ENCODE data around the gene RBPMS2. TPM values are rescaled to one million over a fixed set of nuclear protein-coding genes. Genes with fewer than 3 reads are reported as not detected.

The RBPMS2 gene
- total RNA-seq, 4 donors from 2014 or later = 4.4 to 27.7 (median 11.5) TPM

DNA sequence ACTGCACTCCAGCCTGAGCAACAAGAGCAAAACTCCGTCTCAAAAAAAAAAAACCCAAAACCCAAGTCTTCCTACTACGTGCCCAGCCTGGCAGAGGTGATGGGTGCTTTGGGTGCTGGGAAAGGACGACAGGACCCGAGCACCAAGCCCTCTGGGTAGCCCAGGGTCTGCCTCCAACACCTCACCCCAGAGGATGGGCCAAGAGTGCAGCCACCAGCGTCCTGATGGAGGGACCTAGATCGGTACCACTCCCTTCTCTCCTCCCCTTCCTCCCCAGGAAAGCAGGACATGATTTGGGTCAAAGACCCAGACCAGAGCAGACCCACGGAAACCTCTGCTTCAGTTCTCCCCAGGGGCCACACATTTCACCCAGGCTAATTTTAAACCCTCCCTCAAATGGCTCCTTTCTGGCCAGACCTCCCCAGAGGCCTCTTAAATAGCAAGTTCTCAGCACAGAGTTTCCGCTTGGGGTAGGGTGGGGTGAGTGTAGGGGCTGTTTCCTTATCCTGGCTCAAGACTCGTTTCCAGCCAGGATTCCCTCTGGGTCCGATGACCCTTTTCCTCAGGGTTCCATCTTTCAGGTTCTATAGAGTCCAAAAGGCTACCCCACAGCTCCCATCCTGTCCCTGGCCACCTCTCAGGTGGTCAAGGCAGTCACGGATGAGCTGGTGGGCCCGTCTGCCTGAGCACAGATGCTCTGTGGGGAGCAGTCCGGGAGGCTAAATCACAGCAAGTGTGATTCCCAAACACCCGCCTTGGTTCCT lies 20.5 kb downstream of the RBPMS2 start:
- in situ Hi-C loops (cut with MboI; ENCODE audit: low pct_ligation_motif_present in 1 of 4, low pct_unique_long_range_greater_than_20kb in 1 of 4, low sequenced_read_pairs in 3 of 4) (no loop called here), intact Hi-C loops (cut with DNase I; ENCODE audit: low total_unique reads) (no loop called here)
- H3K9me3 ChIP-seq = no peaks in the 10 kb centered on the region
- peaks cover 0 to 5% (median 2%) of the 10 kb centered on the region in 4 donors for H3K4me1 ChIP-seq
- 42 to 62% methylated on average over 2 to 14 of the region's 14 CpGs for WGBS, 2 donors (ENCODE audit: low coverage in 1 of 2)
- no peak overlapping the region for H3K4me3 ChIP-seq
- TF ChIP-seq POLR2AphosphoS5 (IDR thresholded peaks at IDR 0.05) = no peak
- TF ChIP-seq, protein P1, sequence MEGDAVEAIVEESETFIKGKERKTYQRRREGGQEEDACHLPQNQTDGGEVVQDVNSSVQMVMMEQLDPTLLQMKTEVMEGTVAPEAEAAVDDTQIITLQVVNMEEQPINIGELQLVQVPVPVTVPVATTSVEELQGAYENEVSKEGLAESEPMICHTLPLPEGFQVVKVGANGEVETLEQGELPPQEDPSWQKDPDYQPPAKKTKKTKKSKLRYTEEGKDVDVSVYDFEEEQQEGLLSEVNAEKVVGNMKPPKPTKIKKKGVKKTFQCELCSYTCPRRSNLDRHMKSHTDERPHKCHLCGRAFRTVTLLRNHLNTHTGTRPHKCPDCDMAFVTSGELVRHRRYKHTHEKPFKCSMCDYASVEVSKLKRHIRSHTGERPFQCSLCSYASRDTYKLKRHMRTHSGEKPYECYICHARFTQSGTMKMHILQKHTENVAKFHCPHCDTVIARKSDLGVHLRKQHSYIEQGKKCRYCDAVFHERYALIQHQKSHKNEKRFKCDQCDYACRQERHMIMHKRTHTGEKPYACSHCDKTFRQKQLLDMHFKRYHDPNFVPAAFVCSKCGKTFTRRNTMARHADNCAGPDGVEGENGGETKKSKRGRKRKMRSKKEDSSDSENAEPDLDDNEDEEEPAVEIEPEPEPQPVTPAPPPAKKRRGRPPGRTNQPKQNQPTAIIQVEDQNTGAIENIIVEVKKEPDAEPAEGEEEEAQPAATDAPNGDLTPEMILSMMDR (IDR thresholded peaks at IDR 0.05) = no peak
- TF ChIP-seq POLR2A (IDR thresholded peaks at IDR 0.05) = no peak
- TF ChIP-seq EP300 (IDR thresholded peaks at IDR 0.05; ENCODE audit: low read depth) = no peak
- H3K27me3 ChIP-seq = no peaks in the 10 kb centered on the region
- H3K27ac ChIP-seq = peak overlapping the region; percentile 10 to 62 (median 39)
- DNase-seq = no peak
- no peaks in the 10 kb centered on the region for H3K36me3 ChIP-seq

DNA sequence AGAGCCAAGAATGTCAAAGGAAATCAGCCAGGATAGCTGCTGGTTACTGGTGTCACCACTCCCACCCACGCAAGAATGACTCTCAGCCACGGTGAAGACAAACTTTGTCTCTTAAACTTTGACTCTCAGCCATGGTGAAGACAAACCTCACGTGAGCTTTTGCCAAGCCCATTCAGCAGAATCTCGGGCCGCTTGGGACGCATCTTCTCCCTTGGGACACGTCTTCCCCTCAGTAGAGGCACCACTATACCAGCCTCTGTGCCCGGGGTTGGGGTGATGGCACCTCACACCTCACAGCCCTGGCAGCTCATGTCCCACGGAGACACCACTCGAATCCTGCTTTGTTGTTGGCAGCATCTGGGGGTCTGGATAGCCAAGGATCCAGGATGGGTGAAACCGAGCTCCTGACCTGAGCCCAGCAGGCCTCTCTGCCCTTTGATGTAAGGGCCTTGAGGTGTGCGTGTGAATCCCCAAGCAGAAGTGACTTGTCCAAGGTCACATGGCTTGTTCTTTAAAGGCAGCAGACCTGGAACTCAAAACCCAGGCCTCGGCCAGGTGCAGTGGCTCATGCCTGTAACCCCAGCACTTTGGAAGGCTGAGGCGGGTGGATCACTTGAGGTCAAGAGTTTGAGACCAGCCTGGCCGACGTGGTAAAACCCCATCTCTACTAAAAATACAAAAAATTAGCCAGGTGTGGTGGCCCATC lies 21.8 kb downstream of the RBPMS2 start:
- Histone ChIP-seq H3K4me3 (no peak overlapping the region), H3K9me3 (no peaks in the 10 kb centered on the region), H3K27ac (peak overlapping the region in 3 of 4 donors; percentile 2 to 81 (median 5)), H3K36me3 (no peaks in the 10 kb centered on the region), H3K27me3 (no peaks in the 10 kb centered on the region), H3K4me1 (peaks cover 0 to 15% (median 8%) of the 10 kb centered on the region in 4 donors)
- TF ChIP-seq, protein P1 (IDR thresholded peaks at IDR 0.05) = no peak
- TF ChIP-seq POLR2AphosphoS5 (IDR thresholded peaks at IDR 0.05) = no peak
- no peak for TF ChIP-seq EP300 (IDR thresholded peaks at IDR 0.05; ENCODE audit: low read depth)
- TF ChIP-seq POLR2A (IDR thresholded peaks at IDR 0.05) = no peak
- in situ Hi-C loops (cut with MboI; ENCODE audit: low pct_ligation_motif_present in 1 of 4, low pct_unique_long_range_greater_than_20kb in 1 of 4, low sequenced_read_pairs in 3 of 4) = no loop called here
- WGBS, 2 donors (ENCODE audit: low coverage in 1 of 2) = 78% methylated on average over 16 of the region's 16 CpGs; no CpG with 5 or more reads in 1 of the 2 donors
- intact Hi-C loops (cut with DNase I; ENCODE audit: low total_unique reads) = no loop called here
- no peak for DNase-seq

DNA sequence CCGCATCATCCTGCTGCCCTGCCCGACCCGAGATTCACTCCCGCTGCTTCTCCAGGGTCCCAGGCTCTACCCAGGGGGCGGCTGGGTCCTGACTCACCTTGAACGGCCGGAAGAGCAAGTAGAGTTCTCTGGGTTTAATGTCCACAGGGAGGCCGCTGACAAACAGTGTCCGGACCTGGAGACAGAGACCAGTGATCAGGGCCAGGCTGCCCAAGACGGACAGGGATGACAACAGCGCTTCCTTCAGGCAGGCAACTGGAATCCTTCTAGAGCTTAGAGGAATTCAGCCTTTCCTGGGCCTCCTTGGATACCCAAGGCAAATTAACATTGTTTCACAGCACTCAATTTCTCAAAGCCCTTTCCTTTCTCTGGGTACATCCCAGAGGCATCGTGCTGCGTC lies 23.9 kb downstream of the RBPMS2 start:
- Histone ChIP-seq H3K36me3 (no peaks in the 10 kb centered on the region), H3K9me3 (no peaks in the 10 kb centered on the region), H3K27ac (peak overlapping the region; percentile 60 to 85 (median 79)), H3K4me1 (peaks cover 3 to 28% (median 15%) of the 10 kb centered on the region in 4 donors), H3K27me3 (no peaks in the 10 kb centered on the region), H3K4me3 (no peak overlapping the region)
- 55 to 80% methylated on average over 1 to 11 of the region's 13 CpGs for WGBS, 2 donors (ENCODE audit: low coverage in 1 of 2)
- in situ Hi-C loops (cut with MboI; ENCODE audit: low pct_ligation_motif_present in 1 of 4, low pct_unique_long_range_greater_than_20kb in 1 of 4, low sequenced_read_pairs in 3 of 4) = no loop called here
- no peak for TF ChIP-seq POLR2A (IDR thresholded peaks at IDR 0.05)
- TF ChIP-seq POLR2AphosphoS5 (IDR thresholded peaks at IDR 0.05) = no peak
- no peak for TF ChIP-seq EP300 (IDR thresholded peaks at IDR 0.05; ENCODE audit: low read depth)
- TF ChIP-seq, protein P1 (IDR thresholded peaks at IDR 0.05) = no peak
- intact Hi-C loops (cut with DNase I; ENCODE audit: low total_unique reads) = no loop called here
- DNase-seq = no peak

DNA sequence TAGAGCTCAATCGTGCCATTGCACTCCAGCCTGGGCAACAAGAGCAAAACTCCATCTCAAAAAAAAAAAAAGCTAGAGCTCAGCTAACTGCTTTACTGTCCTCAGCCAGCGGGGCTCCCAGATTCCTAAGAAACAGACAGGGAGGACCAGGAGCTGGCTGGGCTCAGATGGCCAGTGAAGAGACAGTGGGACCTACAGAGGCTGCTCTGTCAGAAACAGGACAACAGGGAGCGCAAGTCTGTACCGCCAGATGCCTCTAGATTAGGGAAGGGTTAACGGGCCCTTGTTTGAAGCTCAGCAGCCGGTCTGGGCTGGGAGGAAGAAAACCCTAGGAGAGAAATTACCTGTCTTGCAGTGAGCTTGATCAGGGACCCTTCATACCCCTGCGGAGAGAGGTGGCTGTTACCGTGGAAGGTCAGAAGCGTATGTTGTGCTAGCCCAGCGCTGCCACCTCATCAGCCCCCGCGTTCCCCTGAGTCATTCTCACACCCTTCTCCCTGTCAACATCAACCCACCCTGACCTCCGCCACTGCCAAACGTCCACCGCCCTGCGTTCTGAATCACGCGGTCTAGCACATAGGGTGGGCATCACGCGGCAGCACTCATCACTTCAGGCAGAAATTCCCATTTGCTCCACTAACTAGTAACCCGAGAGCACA lies 25.3 kb downstream of the RBPMS2 start:
- in situ Hi-C loops (cut with MboI; ENCODE audit: low pct_ligation_motif_present in 1 of 4, low pct_unique_long_range_greater_than_20kb in 1 of 4, low sequenced_read_pairs in 3 of 4) (loop anchor here in 2 of 4 donors (10.0 to 25.0 kb wide), 2 partner anchors 55 to 162 kb away; partner anchors contain the start of gene ANKDD1A (in 1 of the 2)), intact Hi-C loops (cut with DNase I; ENCODE audit: low total_unique reads) (no loop called here)
- H3K36me3 ChIP-seq = no peaks in the 10 kb centered on the region
- H3K4me1 ChIP-seq = peaks cover 3 to 28% (median 18%) of the 10 kb centered on the region in 4 donors
- H3K27ac ChIP-seq = peak overlapping the region; percentile 60 to 85 (median 79)
- H3K9me3 ChIP-seq = no peaks in the 10 kb centered on the region
- H3K27me3 ChIP-seq = no peaks in the 10 kb centered on the region
- no peak overlapping the region for H3K4me3 ChIP-seq
- DNase-seq = no peak
- TF ChIP-seq POLR2A (IDR thresholded peaks at IDR 0.05) (no peak), EP300 (IDR thresholded peaks at IDR 0.05; ENCODE audit: low read depth) (no peak), POLR2AphosphoS5 (IDR thresholded peaks at IDR 0.05) (no peak)
- TF ChIP-seq, protein P1 (IDR thresholded peaks at IDR 0.05) = no peak
- WGBS, 2 donors (ENCODE audit: low coverage in 1 of 2) = 64% methylated on average over 21 of the region's 21 CpGs; no CpG with 5 or more reads in 1 of the 2 donors
